Vagina (tissue), 2 donors: ENCODE measurements around the gene MT1M.

Experiments
- POLR2A ChIP-seq, 2 donors: fragments of 450-650 bp; IDR thresholded peaks; one replicate each; pipeline ENCODE4 v1.6.1; 2017; ENCODE audit warnings: antibody characterized with exemption in 2 of 2, mild to moderate bottlenecking in 2 of 2, moderate library complexity in 2 of 2
- TF ChIP-seq, protein P1 (sequence below), 3 experiments: fragments of 450-650 bp in 2 of 3; fragments of 200-600 bp in 1 of 3; sonication (generic) in 1 of 3; IDR thresholded peaks; one replicate each; pipeline ENCODE4 v1.5.1; 2017 to 2019; ENCODE audit warnings: antibody characterized with exemption in 3 of 3, mild to moderate bottlenecking in 2 of 3, moderate library complexity in 2 of 3

- TF ChIP-seq, protein P1, sequence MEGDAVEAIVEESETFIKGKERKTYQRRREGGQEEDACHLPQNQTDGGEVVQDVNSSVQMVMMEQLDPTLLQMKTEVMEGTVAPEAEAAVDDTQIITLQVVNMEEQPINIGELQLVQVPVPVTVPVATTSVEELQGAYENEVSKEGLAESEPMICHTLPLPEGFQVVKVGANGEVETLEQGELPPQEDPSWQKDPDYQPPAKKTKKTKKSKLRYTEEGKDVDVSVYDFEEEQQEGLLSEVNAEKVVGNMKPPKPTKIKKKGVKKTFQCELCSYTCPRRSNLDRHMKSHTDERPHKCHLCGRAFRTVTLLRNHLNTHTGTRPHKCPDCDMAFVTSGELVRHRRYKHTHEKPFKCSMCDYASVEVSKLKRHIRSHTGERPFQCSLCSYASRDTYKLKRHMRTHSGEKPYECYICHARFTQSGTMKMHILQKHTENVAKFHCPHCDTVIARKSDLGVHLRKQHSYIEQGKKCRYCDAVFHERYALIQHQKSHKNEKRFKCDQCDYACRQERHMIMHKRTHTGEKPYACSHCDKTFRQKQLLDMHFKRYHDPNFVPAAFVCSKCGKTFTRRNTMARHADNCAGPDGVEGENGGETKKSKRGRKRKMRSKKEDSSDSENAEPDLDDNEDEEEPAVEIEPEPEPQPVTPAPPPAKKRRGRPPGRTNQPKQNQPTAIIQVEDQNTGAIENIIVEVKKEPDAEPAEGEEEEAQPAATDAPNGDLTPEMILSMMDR (IDR thresholded peaks at IDR 0.05) = no peak
- TF ChIP-seq POLR2A (IDR thresholded peaks at IDR 0.05) = no peak
Observed at GRCh38 chr16:56608876-56609462, 23.5 kb upstream of the MT1M start.
